ENCODE results near the gene CDCP2.

GRCh38 chr1:54156201-54156600 is 3.4 kb upstream of the CDCP2 start:
- TF ChIP-seq YY1 (IDR thresholded peaks at IDR 0.05; ENCODE audit: insufficient read depth, insufficient read length) (no peak), ZNF274 (IDR thresholded peaks at IDR 0.05; ENCODE audit: low read depth, low read length) (no peak)

Measured in NT2/D1 (cell line).